Kidney epithelial cell (primary cell): Measurements from ENCODE around the gene PSMC4. TPM values are rescaled to one million over a fixed set of nuclear protein-coding genes. Genes with fewer than 3 reads are reported as not detected.
A peak's percentile ranks its signal among the peaks of the same experiment; 100 is the strongest.
"Not testable (repeated sequence)": the region's sequence is repeated elsewhere in the genome, so short reads cannot be mapped to it uniquely, and the experiment has no call there.

ENCODE experiments used
- DNase-seq: peaks from one replicate; pipeline ENCODE4 v3.0.0-alpha.2; 2010; ENCODE audit warnings: low read depth
- H3K27me3 ChIP-seq: 2 replicates; pipeline ENCODE4 v1.6.0; 2011; ENCODE audit warnings: low read length; ENCODE audit not compliant: control insufficient read depth, insufficient read depth
- H3K36me3 ChIP-seq: 2 replicates; pipeline ENCODE4 v1.5.1; 2011; ENCODE audit warnings: low read length; ENCODE audit not compliant: control insufficient read depth, insufficient read depth
- H3K4me3 ChIP-seq: 2 replicates; pipeline ENCODE4 v1.5.1; 2011; ENCODE audit warnings: low read depth, mild to moderate bottlenecking, control low read depth, low read length
- total RNA-seq: library from RNA; depleted of rRNA; stranded (reverse); fragments of >200 nt; gene quantifications from 2 replicates; pipeline ENCODE4 v1.2.3, GENCODE V29; 2015
- TF ChIP-seq, protein P1 (sequence below): IDR thresholded peaks from 2 replicates; pipeline ENCODE4 v1.5.1; 2011; ENCODE audit warnings: mild to moderate bottlenecking, moderate library complexity, low read length, control low read depth, inconsistent platforms; ENCODE audit not compliant: insufficient read depth, poor library complexity, severe bottlenecking

PSMC4 gene
- total RNA-seq, 1 donor from 2014 or later, result 149 TPM

GRCh38 chr19:39946532-39946931 is 24.4 kb upstream of the PSMC4 start:
- TF ChIP-seq, protein P1, sequence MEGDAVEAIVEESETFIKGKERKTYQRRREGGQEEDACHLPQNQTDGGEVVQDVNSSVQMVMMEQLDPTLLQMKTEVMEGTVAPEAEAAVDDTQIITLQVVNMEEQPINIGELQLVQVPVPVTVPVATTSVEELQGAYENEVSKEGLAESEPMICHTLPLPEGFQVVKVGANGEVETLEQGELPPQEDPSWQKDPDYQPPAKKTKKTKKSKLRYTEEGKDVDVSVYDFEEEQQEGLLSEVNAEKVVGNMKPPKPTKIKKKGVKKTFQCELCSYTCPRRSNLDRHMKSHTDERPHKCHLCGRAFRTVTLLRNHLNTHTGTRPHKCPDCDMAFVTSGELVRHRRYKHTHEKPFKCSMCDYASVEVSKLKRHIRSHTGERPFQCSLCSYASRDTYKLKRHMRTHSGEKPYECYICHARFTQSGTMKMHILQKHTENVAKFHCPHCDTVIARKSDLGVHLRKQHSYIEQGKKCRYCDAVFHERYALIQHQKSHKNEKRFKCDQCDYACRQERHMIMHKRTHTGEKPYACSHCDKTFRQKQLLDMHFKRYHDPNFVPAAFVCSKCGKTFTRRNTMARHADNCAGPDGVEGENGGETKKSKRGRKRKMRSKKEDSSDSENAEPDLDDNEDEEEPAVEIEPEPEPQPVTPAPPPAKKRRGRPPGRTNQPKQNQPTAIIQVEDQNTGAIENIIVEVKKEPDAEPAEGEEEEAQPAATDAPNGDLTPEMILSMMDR, result no peak
- no peaks in the 10 kb centered on the region for H3K36me3 ChIP-seq
- peak; percentile 58 for DNase-seq
- H3K4me3 ChIP-seq, result no peak overlapping the region
- H3K27me3 ChIP-seq, result no peaks in the 10 kb centered on the region

DNA sequence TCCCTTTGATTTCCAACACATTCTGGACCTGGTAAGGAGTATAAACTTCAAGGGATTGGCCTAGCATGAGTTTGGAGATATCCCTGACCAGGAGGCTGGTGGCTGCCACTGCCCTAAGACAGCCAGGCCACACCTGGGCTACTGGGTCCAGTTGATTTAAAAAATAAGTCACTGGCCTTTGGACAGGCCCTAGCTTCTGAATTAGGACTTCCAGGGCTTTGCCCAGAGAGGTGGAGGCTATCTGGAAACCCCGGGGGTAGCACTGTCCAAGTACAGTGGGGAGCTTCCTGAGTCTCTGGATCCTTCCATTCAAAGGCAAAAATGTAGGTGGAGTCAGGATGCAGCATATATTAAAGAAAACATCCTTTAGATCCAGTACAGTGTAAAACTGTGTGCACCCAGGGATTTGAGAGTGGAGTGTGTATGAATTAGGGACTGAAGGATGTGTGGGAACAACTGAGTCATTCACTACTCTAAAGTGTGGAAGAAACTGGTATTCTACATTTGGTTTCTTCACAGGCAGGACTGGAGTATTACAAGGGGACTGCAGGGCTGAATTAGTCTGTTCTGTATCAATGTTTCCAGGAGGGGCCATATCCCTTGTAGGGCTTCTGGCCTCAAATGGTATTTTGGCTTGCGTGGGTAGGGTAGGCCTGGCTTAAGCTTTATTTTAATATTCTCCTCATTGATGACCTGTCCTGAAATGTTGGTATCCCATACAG is 21.8 kb upstream of the PSMC4 start:
- Histone ChIP-seq H3K27me3 (no peaks in the 10 kb centered on the region), H3K4me3 (no peak overlapping the region), H3K36me3 (no peaks in the 10 kb centered on the region)
- DNase-seq, result no peak
- TF ChIP-seq, protein P1, result no peak

DNA sequence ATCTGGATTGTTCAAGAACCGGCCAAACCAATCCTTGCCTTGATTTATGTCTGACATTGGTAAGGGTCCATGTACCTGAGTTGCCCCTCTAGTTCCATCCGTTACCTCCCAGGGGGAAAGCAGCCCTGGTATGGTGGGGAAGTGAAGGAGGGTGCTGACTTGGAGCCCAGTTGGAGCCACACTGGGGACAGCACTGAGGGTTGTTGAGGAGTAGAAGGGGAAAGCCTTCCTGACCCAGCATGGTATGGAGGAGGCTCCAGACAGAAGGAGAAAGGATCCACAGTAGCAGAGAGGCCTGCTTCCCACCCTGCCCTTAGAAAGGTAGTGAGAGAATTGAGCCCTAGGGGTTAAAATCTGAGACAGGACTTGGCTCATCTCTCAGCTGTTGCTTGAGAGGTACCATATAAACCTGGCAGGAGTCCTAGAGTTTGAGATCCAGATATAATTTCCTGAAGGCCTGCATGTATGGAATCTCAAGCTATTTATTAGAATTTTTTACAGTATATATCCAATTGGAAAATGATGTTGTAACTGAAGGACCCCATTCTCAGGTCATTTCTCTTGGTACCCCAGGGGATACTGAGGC is 19.8 kb upstream of the PSMC4 start:
- DNase-seq, result no peak
- H3K27me3 ChIP-seq, result no peaks in the 10 kb centered on the region
- TF ChIP-seq, protein P1, result no peak
- no peak overlapping the region for H3K4me3 ChIP-seq
- no peaks in the 10 kb centered on the region for H3K36me3 ChIP-seq

- no peaks in the 10 kb centered on the region for H3K27me3 ChIP-seq
- no peak for DNase-seq
- TF ChIP-seq, protein P1, result no peak
- H3K36me3 ChIP-seq, result no peaks in the 10 kb centered on the region
- no peak overlapping the region for H3K4me3 ChIP-seq
These were observed 19.3 kb upstream of the PSMC4 start for GRCh38 chr19:39951686-39952085.

- no peak for DNase-seq
- TF ChIP-seq, protein P1, result no peak
- Histone ChIP-seq H3K4me3 (no peak overlapping the region), H3K36me3 (no peaks in the 10 kb centered on the region), H3K27me3 (no peaks in the 10 kb centered on the region)
These were observed 17.1 kb upstream of the PSMC4 start for GRCh38 chr19:39953915-39954314.

- not testable (repeated sequence) for H3K27me3 ChIP-seq, H3K36me3 ChIP-seq, H3K4me3 ChIP-seq, DNase-seq
These were observed 13.1 kb upstream of the PSMC4 start for GRCh38 chr19:39957886-39958285.

GRCh38 chr19:39958942-39959341 is 12.0 kb upstream of the PSMC4 start:
- H3K27me3 ChIP-seq, H3K36me3 ChIP-seq, H3K4me3 ChIP-seq, DNase-seq: not testable (repeated sequence)

DNA sequence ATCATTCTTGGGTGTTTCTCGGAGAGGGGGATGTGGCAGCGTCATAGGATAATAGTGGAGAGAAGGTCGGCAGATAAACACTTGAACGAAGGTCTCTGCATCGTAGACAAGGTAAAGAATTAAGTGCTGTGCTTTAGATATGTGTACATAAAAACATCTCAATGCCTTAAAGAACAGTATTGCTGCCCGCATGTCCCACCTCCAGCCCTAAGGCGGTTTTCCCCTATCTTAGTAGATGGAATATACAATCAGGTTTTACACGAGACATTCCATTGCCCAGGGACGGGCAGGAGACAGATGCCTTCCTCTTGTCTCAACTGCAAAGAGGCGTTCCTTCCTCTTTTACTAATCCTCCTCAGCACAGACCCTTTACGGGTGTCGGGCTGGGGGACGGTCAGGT is 11.6 kb upstream of the PSMC4 start:
- not testable (repeated sequence) for DNase-seq, H3K27me3 ChIP-seq, H3K4me3 ChIP-seq, H3K36me3 ChIP-seq
